Breast epithelium (tissue), 3 donors: ENCODE data around the gene MTCL1.

ENCODE experiments used
- POLR2AphosphoS5 ChIP-seq, 3 donors: sonication (generic); formaldehyde crosslinking; IDR thresholded peaks; one replicate each; pipeline ENCODE4 v1.6.1; 2017; ENCODE audit warnings: antibody characterized with exemption in 3 of 3
- TF ChIP-seq, protein P1 (sequence below), 3 donors: fragments of 450-650 bp; IDR thresholded peaks; one replicate each; pipeline ENCODE4 v1.5.1; 2016 to 2017; ENCODE audit warnings: antibody characterized with exemption in 3 of 3, mild to moderate bottlenecking in 3 of 3, moderate library complexity in 3 of 3

- TF ChIP-seq POLR2AphosphoS5 (IDR thresholded peaks at IDR 0.05), result no peak
- TF ChIP-seq, protein P1, sequence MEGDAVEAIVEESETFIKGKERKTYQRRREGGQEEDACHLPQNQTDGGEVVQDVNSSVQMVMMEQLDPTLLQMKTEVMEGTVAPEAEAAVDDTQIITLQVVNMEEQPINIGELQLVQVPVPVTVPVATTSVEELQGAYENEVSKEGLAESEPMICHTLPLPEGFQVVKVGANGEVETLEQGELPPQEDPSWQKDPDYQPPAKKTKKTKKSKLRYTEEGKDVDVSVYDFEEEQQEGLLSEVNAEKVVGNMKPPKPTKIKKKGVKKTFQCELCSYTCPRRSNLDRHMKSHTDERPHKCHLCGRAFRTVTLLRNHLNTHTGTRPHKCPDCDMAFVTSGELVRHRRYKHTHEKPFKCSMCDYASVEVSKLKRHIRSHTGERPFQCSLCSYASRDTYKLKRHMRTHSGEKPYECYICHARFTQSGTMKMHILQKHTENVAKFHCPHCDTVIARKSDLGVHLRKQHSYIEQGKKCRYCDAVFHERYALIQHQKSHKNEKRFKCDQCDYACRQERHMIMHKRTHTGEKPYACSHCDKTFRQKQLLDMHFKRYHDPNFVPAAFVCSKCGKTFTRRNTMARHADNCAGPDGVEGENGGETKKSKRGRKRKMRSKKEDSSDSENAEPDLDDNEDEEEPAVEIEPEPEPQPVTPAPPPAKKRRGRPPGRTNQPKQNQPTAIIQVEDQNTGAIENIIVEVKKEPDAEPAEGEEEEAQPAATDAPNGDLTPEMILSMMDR (IDR thresholded peaks at IDR 0.05), result no peak
Measured at GRCh38 chr18:8826971-8827370, 121.6 kb downstream of the MTCL1 start.
